Dendritic cell treated with granulocyte-macrophage colony-stimulating factor and Interleukin-4, amounts not matched to agents 40 ng/mL and 50 ng/mL, for 4 days (primary cell): Measurements from ENCODE around the gene ATP1A2.

Experiments used
- H3K27ac Mint-ChIP-seq: one replicate; pipeline ENCODE4 v1.8.0; 2022; ENCODE audit warnings: mild to moderate bottlenecking, mixed read lengths
- H3K27me3 Mint-ChIP-seq: one replicate; pipeline ENCODE4 v1.8.0; 2022; ENCODE audit warnings: mild to moderate bottlenecking, mixed read lengths
- H3K36me3 Mint-ChIP-seq: one replicate; pipeline ENCODE4 v1.8.0; 2022; ENCODE audit warnings: low read depth, mixed read lengths
- H3K4me1 Mint-ChIP-seq: one replicate; pipeline ENCODE4 v1.8.0; 2022; ENCODE audit warnings: low read depth, mixed read lengths
- H3K4me3 Mint-ChIP-seq: one replicate; pipeline ENCODE4 v1.8.0; 2022; ENCODE audit warnings: mild to moderate bottlenecking, moderate library complexity, mixed read lengths
- H3K9me3 Mint-ChIP-seq: one replicate; pipeline ENCODE4 v1.8.0; 2022; ENCODE audit warnings: mixed read lengths
- intact Hi-C: fragments of 100-400 bp; cut with micrococcal nuclease; formaldehyde crosslinking; loops from one replicate; pipeline ENCODE4 v1.15.0; 2022

The ATP1A2 gene

GRCh38 chr1:160115545-160116282 is at the start of gene ATP1A2:
ATP1A2 (plus strand) TSS chr1:160115759; CDS start chr1:160115862, 103 bp downstream.
- Mint-ChIP-seq H3K27me3 (peaks cover 37% of the 10 kb centered on the region), H3K4me3 (no peak within 1 kb of the TSS), H3K4me1 (peaks cover 10% of the 10 kb centered on the region), H3K27ac (no peak within 1 kb of the TSS), H3K36me3 (no peaks in the 10 kb centered on the region), H3K9me3 (no peaks in the 10 kb centered on the region)
- intact Hi-C loops = no loop called here

- intact Hi-C loops = no loop called here
- Mint-ChIP-seq H3K36me3 (no peaks in the 10 kb centered on the region), H3K27ac (no peak overlapping the region), H3K27me3 (peaks cover 57% of the 10 kb centered on the region), H3K4me1 (peaks cover 43% of the 10 kb centered on the region), H3K4me3 (no peak overlapping the region), H3K9me3 (no peaks in the 10 kb centered on the region)
These were observed 48.5 kb upstream of the ATP1A2 start for GRCh38 chr1:160066829-160067745.

- H3K36me3 Mint-ChIP-seq = no peaks in the 10 kb centered on the region
- H3K4me3 Mint-ChIP-seq = no peak overlapping the region
These were observed 47.3 kb upstream of the ATP1A2 start for GRCh38 chr1:160068225-160068624.

GRCh38 chr1:160069460-160070231 is 45.9 kb upstream of the ATP1A2 start, which contains the start of gene KCNJ10:
KCNJ10 (minus strand) TSS chr1:160070160; CDS start chr1:160042532, 27,628 bp downstream.
- intact Hi-C loops = no loop called here
- H3K27me3 Mint-ChIP-seq = peaks cover 57% of the 10 kb centered on the region

More at GRCh38 chr1:160068225-160068624, 47.3 kb upstream of the ATP1A2 start:
- H3K27ac Mint-ChIP-seq = no peak overlapping the region
- intact Hi-C loops = no loop called here
- no peaks in the 10 kb centered on the region for H3K9me3 Mint-ChIP-seq
- peaks cover 40% of the 10 kb centered on the region for H3K4me1 Mint-ChIP-seq
- H3K27me3 Mint-ChIP-seq = peaks cover 57% of the 10 kb centered on the region

GRCh38 chr1:160070243-160071163 is 45.1 kb upstream of the ATP1A2 start:
- intact Hi-C loops = no loop called here
- no peaks in the 10 kb centered on the region for H3K36me3 Mint-ChIP-seq
- no peak overlapping the region for H3K27ac Mint-ChIP-seq
- peaks cover 54% of the 10 kb centered on the region for H3K27me3 Mint-ChIP-seq
- H3K4me3 Mint-ChIP-seq = peak overlapping the region; percentile 78
- peaks cover 47% of the 10 kb centered on the region for H3K4me1 Mint-ChIP-seq
- no peaks in the 10 kb centered on the region for H3K9me3 Mint-ChIP-seq

More at GRCh38 chr1:160069460-160070231, 45.9 kb upstream of the ATP1A2 start, which contains the start of gene KCNJ10:
- Mint-ChIP-seq H3K4me3 (peak within 1 kb of the TSS; percentile 78), H3K9me3 (no peaks in the 10 kb centered on the region), H3K27ac (peak within 1 kb of the TSS; percentile 16), H3K4me1 (peaks cover 40% of the 10 kb centered on the region), H3K36me3 (no peaks in the 10 kb centered on the region)

- intact Hi-C loops = no loop called here
- Mint-ChIP-seq H3K4me1 (peaks cover 49% of the 10 kb centered on the region), H3K27ac (no peak overlapping the region), H3K4me3 (no peak overlapping the region), H3K9me3 (no peaks in the 10 kb centered on the region), H3K36me3 (no peaks in the 10 kb centered on the region), H3K27me3 (peaks cover 48% of the 10 kb centered on the region)
These were observed 44.3 kb upstream of the ATP1A2 start for GRCh38 chr1:160071289-160071688.

GRCh38 chr1:160074865-160075264 is 40.7 kb upstream of the ATP1A2 start:
- Mint-ChIP-seq H3K27ac (no peak overlapping the region), H3K36me3 (no peaks in the 10 kb centered on the region), H3K9me3 (peaks cover 8% of the 10 kb centered on the region), H3K4me1 (peaks cover 52% of the 10 kb centered on the region), H3K27me3 (peaks cover 22% of the 10 kb centered on the region), H3K4me3 (no peak overlapping the region)
- intact Hi-C loops = no loop called here

- H3K9me3 Mint-ChIP-seq = peaks cover 8% of the 10 kb centered on the region
- peak overlapping the region; percentile 66 for H3K27ac Mint-ChIP-seq
- no peak overlapping the region for H3K4me3 Mint-ChIP-seq
- no peaks in the 10 kb centered on the region for H3K36me3 Mint-ChIP-seq
- peaks cover 46% of the 10 kb centered on the region for H3K4me1 Mint-ChIP-seq
- H3K27me3 Mint-ChIP-seq = peaks cover 22% of the 10 kb centered on the region
- intact Hi-C loops = no loop called here
These were observed 39.7 kb upstream of the ATP1A2 start for GRCh38 chr1:160075836-160076235.

- H3K4me3 Mint-ChIP-seq = no peak overlapping the region
- no peaks in the 10 kb centered on the region for H3K36me3 Mint-ChIP-seq
- intact Hi-C loops = no loop called here
- peaks cover 26% of the 10 kb centered on the region for H3K27me3 Mint-ChIP-seq
- H3K4me1 Mint-ChIP-seq = peaks cover 50% of the 10 kb centered on the region
- peaks cover 8% of the 10 kb centered on the region for H3K9me3 Mint-ChIP-seq
- peak overlapping the region; percentile 66 for H3K27ac Mint-ChIP-seq
These were observed 39.3 kb upstream of the ATP1A2 start for GRCh38 chr1:160076295-160076694.

- no peak overlapping the region for H3K4me3 Mint-ChIP-seq
- intact Hi-C loops = no loop called here
- H3K27ac Mint-ChIP-seq = peak overlapping the region; percentile 13
- peaks cover 8% of the 10 kb centered on the region for H3K9me3 Mint-ChIP-seq
- H3K36me3 Mint-ChIP-seq = no peaks in the 10 kb centered on the region
- H3K27me3 Mint-ChIP-seq = peaks cover 30% of the 10 kb centered on the region
- H3K4me1 Mint-ChIP-seq = peaks cover 54% of the 10 kb centered on the region
These were observed 38.1 kb upstream of the ATP1A2 start for GRCh38 chr1:160077486-160077885.

- H3K27ac Mint-ChIP-seq = no peak overlapping the region
- peaks cover 41% of the 10 kb centered on the region for H3K27me3 Mint-ChIP-seq
- intact Hi-C loops = loop anchor here (2.0 kb wide), 1 partner anchor 32 kb away; no protein-coding TSS in a partner anchor
- no peak overlapping the region for H3K4me3 Mint-ChIP-seq
- H3K36me3 Mint-ChIP-seq = no peaks in the 10 kb centered on the region
- H3K4me1 Mint-ChIP-seq = peaks cover 57% of the 10 kb centered on the region
- peaks cover 8% of the 10 kb centered on the region for H3K9me3 Mint-ChIP-seq
These were observed 36.9 kb upstream of the ATP1A2 start for GRCh38 chr1:160078512-160079195.

- H3K27ac Mint-ChIP-seq = no peak overlapping the region
- H3K27me3 Mint-ChIP-seq = peaks cover 48% of the 10 kb centered on the region
- intact Hi-C loops = loop anchor here (2.0 kb wide), 1 partner anchor 33 kb away; no protein-coding TSS in a partner anchor
- H3K4me1 Mint-ChIP-seq = peaks cover 62% of the 10 kb centered on the region
- H3K36me3 Mint-ChIP-seq = no peaks in the 10 kb centered on the region
- H3K9me3 Mint-ChIP-seq = peaks cover 8% of the 10 kb centered on the region
- no peak overlapping the region for H3K4me3 Mint-ChIP-seq
These were observed 36.1 kb upstream of the ATP1A2 start for GRCh38 chr1:160079448-160079847.
